Endothelial cell of umbilical vein (primary cell): ENCODE measurements around the gene TPSB2.

Experiments used
- EZH2 ChIP-seq: IDR thresholded peaks from 2 replicates; pipeline ENCODE4 v1.6.1; 2012; ENCODE audit warnings: borderline replicate concordance, low read depth, mild to moderate bottlenecking, moderate library complexity, low read length, inconsistent platforms; ENCODE audit not compliant: severe bottlenecking
- JUN ChIP-seq: IDR thresholded peaks from 2 replicates; pipeline ENCODE4 v1.6.1; 2011; ENCODE audit warnings: borderline replicate concordance, low read depth; ENCODE audit not compliant: insufficient read length, insufficient read depth
- MYC ChIP-seq: IDR thresholded peaks from one replicate; pipeline ENCODE4 v1.6.1; 2011; ENCODE audit warnings: mild to moderate bottlenecking, low read depth, low read length
- POLR2A ChIP-seq: IDR thresholded peaks from 2 replicates; pipeline ENCODE4 v1.6.1; 2012; ENCODE audit warnings: low read depth, mild to moderate bottlenecking, control low read depth, low read length
- POLR2AphosphoS5 ChIP-seq: IDR thresholded peaks from 2 replicates; pipeline ENCODE4 v1.6.1; 2012; ENCODE audit warnings: low read depth, mild to moderate bottlenecking, control low read depth, low read length, moderate library complexity; ENCODE audit not compliant: insufficient read depth
- TF ChIP-seq, protein P1 (sequence below), 2 donors: IDR thresholded peaks; 1 replicate in 1 of 2; 2 replicates in 1 of 2; pipeline ENCODE4 v1.5.1; 2011; ENCODE audit warnings: low read length in 2 of 2, mild to moderate bottlenecking in 2 of 2, moderate library complexity in 2 of 2, control low read depth in 1 of 2, inconsistent platforms in 1 of 2, low read depth in 1 of 2; ENCODE audit not compliant: insufficient read depth in 1 of 2; ENCODE audit errors: extremely low read depth in 1 of 2

DNA sequence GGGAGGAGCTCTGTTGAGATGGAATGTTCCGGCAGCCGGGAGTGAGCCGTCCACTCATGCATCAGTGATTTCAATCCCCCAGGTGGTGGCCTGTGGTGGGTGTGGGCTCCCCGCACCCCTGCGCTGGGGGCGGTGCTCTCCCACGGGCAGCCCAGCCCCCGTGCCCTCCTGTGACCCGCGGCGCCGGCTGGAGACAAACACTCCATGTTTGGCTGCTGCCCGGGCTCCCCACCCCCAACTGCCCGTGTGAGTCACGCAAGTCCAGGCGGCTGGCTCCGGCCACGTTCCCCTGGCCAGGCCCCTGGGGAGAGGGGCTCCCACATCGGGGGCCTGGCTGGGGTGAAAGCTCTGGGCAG is 47.7 kb downstream of the TPSB2 start:
- TF ChIP-seq, protein P1, sequence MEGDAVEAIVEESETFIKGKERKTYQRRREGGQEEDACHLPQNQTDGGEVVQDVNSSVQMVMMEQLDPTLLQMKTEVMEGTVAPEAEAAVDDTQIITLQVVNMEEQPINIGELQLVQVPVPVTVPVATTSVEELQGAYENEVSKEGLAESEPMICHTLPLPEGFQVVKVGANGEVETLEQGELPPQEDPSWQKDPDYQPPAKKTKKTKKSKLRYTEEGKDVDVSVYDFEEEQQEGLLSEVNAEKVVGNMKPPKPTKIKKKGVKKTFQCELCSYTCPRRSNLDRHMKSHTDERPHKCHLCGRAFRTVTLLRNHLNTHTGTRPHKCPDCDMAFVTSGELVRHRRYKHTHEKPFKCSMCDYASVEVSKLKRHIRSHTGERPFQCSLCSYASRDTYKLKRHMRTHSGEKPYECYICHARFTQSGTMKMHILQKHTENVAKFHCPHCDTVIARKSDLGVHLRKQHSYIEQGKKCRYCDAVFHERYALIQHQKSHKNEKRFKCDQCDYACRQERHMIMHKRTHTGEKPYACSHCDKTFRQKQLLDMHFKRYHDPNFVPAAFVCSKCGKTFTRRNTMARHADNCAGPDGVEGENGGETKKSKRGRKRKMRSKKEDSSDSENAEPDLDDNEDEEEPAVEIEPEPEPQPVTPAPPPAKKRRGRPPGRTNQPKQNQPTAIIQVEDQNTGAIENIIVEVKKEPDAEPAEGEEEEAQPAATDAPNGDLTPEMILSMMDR (IDR thresholded peaks at IDR 0.05; ENCODE audit: extremely low read depth in 1 of 2, insufficient read depth in 1 of 2, low read depth in 1 of 2, low read length in 2 of 2): no peak
- TF ChIP-seq POLR2A (no peak), EZH2 (no peak), JUN (no peak), POLR2AphosphoS5 (no peak), MYC (no peak)
